K562 (cell line): ENCODE results near the gene ALDH16A1. TPM values are rescaled to one million over a fixed set of nuclear protein-coding genes. Genes with fewer than 3 reads are reported as not detected.
A peak's percentile ranks its signal among the peaks of the same experiment; 100 is the strongest.

Experiments
- CREM ChIP-seq: IDR thresholded peaks from 2 replicates; pipeline ENCODE4 v1.6.1; 2014; ENCODE audit warnings: antibody characterized with exemption, low read depth
- CTBP1 ChIP-seq: fragments of 450-650 bp; IDR thresholded peaks from 2 replicates; pipeline ENCODE4 v1.6.1; 2016; ENCODE audit warnings: borderline replicate concordance
- CTCF ChIP-seq, 3 experiments: IDR thresholded peaks in 2 of 3; conservative IDR thresholded peaks in 1 of 3; 2 replicates each; pipeline ENCODE4 v1.5.1; 2011 to 2012; ENCODE audit warnings: low read length in 3 of 3, mild to moderate bottlenecking in 3 of 3, control low read depth in 2 of 3, improper control_type of control experiment in 1 of 3, inconsistent platforms in 1 of 3, low read depth in 1 of 3, mixed read lengths in 1 of 3, moderate library complexity in 1 of 3; ENCODE audit not compliant: insufficient read depth in 2 of 3
- FOXJ3 ChIP-seq: sonication (generic); formaldehyde crosslinking; IDR thresholded peaks from 2 replicates; pipeline ENCODE4 v1.4.0; 2020; ENCODE audit warnings: mild to moderate bottlenecking, missing genetic modification reagents
- GABPB2 ChIP-seq: fragments of 250-450 bp; sonication (Bioruptor Pico); conservative IDR thresholded peaks from 2 replicates; pipeline ENCODE4 v1.5.1; 2021; ENCODE audit warnings: mild to moderate bottlenecking
- GTF2A2 ChIP-seq: IDR thresholded peaks from 2 replicates; pipeline ENCODE4 v1.6.1; 2016; ENCODE audit warnings: mild to moderate bottlenecking, missing genetic modification characterization, missing compliant biosample characterization
- HNRNPLL ChIP-seq: fragments of 200-400 bp; formaldehyde crosslinking; IDR thresholded peaks from 2 replicates; pipeline ENCODE4 v1.6.1; 2017; ENCODE audit warnings: low read length, low read depth, mild to moderate bottlenecking; ENCODE audit not compliant: poor library complexity, severe bottlenecking
- KDM2B ChIP-seq: fragments of 250-450 bp; sonication (Bioruptor Pico); IDR thresholded peaks from 2 replicates; pipeline ENCODE4 v1.8.0; 2021; ENCODE audit warnings: mild to moderate bottlenecking, moderate library complexity
- KLF6 ChIP-seq: fragments of 250-450 bp; sonication (Bioruptor Pico); IDR thresholded peaks from 2 replicates; pipeline ENCODE4 v1.4.0; 2020; ENCODE audit warnings: mild to moderate bottlenecking, moderate library complexity, borderline replicate concordance
- LCOR ChIP-seq: sonication (generic); formaldehyde crosslinking; IDR thresholded peaks from 2 replicates; pipeline ENCODE4 v1.8.0; 2022; ENCODE audit warnings: mild to moderate bottlenecking, missing genetic modification reagents
- PHF20 ChIP-seq: fragments of 450-650 bp; IDR thresholded peaks from 2 replicates; pipeline ENCODE4 v1.6.1; 2018; ENCODE audit not compliant: partially characterized antibody
- POLR2A ChIP-seq: fragments of 450-650 bp; conservative IDR thresholded peaks from 2 replicates; pipeline ENCODE4 v1.6.1; 2016
- RFX1 ChIP-seq: fragments of 450-650 bp; IDR thresholded peaks from 2 replicates; pipeline ENCODE4 v1.6.1; 2016; ENCODE audit warnings: mild to moderate bottlenecking, moderate library complexity
- RNF2 ChIP-seq: sonication (generic); IDR thresholded peaks from 2 replicates; pipeline ENCODE4 v1.6.1; 2016
- ZBTB26 ChIP-seq: fragments of 450-650 bp; formaldehyde crosslinking; IDR thresholded peaks from 2 replicates; pipeline ENCODE4 v1.4.0; 2022; ENCODE audit warnings: missing genetic modification characterization
- ZFP36 ChIP-seq: fragments of 150-350 bp; IDR thresholded peaks from 2 replicates; pipeline ENCODE4 v1.6.1; 2018; ENCODE audit warnings: low read length, low read depth; ENCODE audit not compliant: partially characterized antibody
- ZFPM2 ChIP-seq: fragments of 250-450 bp; sonication (Bioruptor Pico); IDR thresholded peaks from 2 replicates; pipeline ENCODE4 v1.5.1; 2022; ENCODE audit warnings: mild to moderate bottlenecking
- ZNF274 ChIP-seq: IDR thresholded peaks from 2 replicates; pipeline ENCODE4 v1.6.1; 2011; ENCODE audit warnings: low read depth, mild to moderate bottlenecking, low read length, moderate library complexity, borderline replicate concordance
- ZNF584 ChIP-seq: fragments of 200-800 bp; sonication (Bioruptor generic); IDR thresholded peaks from 2 replicates; pipeline ENCODE4 v1.6.1; 2016; ENCODE audit warnings: low read depth, mild to moderate bottlenecking, missing genetic modification characterization, missing compliant biosample characterization
- ZNF77 ChIP-seq: fragments of 250-450 bp; sonication (Bioruptor Pico); IDR thresholded peaks from 2 replicates; pipeline ENCODE4 v1.5.0; 2020
- polyA plus RNA-seq, 8 experiments: library from polyadenylated mRNA; depleted of rRNA in 4 of 8; stranded (reverse) in 5 of 8; unstranded in 3 of 8; fragments of >200 nt; fragmentation: Nextera tagmentation in 2 of 8; fragmentation: Illumina TruSeq in 1 of 8; extraction: Ambion mirVana in 2 of 8; extraction: Trizol in 1 of 8; gene quantifications; 2 replicates each; pipeline versions ENCODE4 v1.2.1 to v1.2.3, GENCODE V29; 2011 to 2014; ENCODE audit warnings: inconsistent platforms in 1 of 8, missing spikeins in 1 of 8
- total RNA-seq, 7 experiments: library from RNA; depleted of rRNA in 6 of 7; stranded (reverse); fragments of >200 nt in 6 of 7; fragmentation: Illumina TruSeq in 2 of 7; extraction: Trizol in 2 of 7; gene quantifications; 2 replicates each; pipeline versions ENCODE4 v1.2.1 to v1.2.3, GENCODE V29; 2011 to 2021; ENCODE audit warnings: low replicate concordance in 1 of 7
- TF ChIP-seq, protein P1 (sequence below): fragments of 450-650 bp; IDR thresholded peaks from 2 replicates; pipeline ENCODE4 v1.6.1; 2016
- TF ChIP-seq, protein P2 (sequence below): sonication (generic); formaldehyde crosslinking; IDR thresholded peaks from 2 replicates; pipeline ENCODE4 v1.8.1; 2023; ENCODE audit warnings: mild to moderate bottlenecking, missing genetic modification reagents, moderate library complexity
- TF ChIP-seq, protein P3 (sequence below): sonication (generic); formaldehyde crosslinking; IDR thresholded peaks from 2 replicates; pipeline ENCODE4 v1.8.0; 2022; ENCODE audit warnings: mild to moderate bottlenecking, missing genetic modification reagents

Gene ALDH16A1
- total and polyA plus RNA-seq, 9 of the 15 experiments (the other 6 are each of a cell fraction or from before 2014, with no cell fraction given), result 2.2 to 52.2 (median 7.6) TPM

GRCh38 chr19:49468746-49469447 lies 15.9 kb downstream of the ALDH16A1 start (continued):
- TF ChIP-seq CTCF (IDR thresholded peaks at IDR 0.05 in 2 of 3, conservative IDR thresholded peaks at IDR 0.05 in 1 of 3; ENCODE audit: insufficient read depth in 2 of 3, low read depth in 1 of 3, low read length in 3 of 3) (0 out of 6 replicates have a peak, but pooled peaks of 1 of the 3 experiments have one; percentile 2), KDM2B (no peak), RFX1 (peak; percentile 98), GABPB2 (CRISPR knock-in tag) (no peak), CREM (0 out of 2 replicates have a peak, but pooled peaks have one; percentile 16), RNF2 (no peak), ZNF274 (no peak), HNRNPLL (no peak), GTF2A2 (tag) (no peak), PHF20 (no peak), CTBP1 (peak; percentile 92), FOXJ3 (CRISPR knock-in tag) (0 out of 2 replicates have a peak, but pooled peaks have one; percentile 26), LCOR (peak; percentile 74; the same call in 1 of the 2 replicates), KLF6 (no peak), POLR2A (no peak), ZNF77 (CRISPR knock-in tag) (no peak), ZNF584 (CRISPR knock-in tag) (no peak), ZFPM2 (CRISPR knock-in tag) (no peak), ZBTB26 (no peak), ZFP36 (no peak)
- TF ChIP-seq, protein P1, sequence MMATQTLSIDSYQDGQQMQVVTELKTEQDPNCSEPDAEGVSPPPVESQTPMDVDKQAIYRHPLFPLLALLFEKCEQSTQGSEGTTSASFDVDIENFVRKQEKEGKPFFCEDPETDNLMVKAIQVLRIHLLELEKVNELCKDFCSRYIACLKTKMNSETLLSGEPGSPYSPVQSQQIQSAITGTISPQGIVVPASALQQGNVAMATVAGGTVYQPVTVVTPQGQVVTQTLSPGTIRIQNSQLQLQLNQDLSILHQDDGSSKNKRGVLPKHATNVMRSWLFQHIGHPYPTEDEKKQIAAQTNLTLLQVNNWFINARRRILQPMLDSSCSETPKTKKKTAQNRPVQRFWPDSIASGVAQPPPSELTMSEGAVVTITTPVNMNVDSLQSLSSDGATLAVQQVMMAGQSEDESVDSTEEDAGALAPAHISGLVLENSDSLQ, result peak; percentile 81
- TF ChIP-seq, protein P2, sequence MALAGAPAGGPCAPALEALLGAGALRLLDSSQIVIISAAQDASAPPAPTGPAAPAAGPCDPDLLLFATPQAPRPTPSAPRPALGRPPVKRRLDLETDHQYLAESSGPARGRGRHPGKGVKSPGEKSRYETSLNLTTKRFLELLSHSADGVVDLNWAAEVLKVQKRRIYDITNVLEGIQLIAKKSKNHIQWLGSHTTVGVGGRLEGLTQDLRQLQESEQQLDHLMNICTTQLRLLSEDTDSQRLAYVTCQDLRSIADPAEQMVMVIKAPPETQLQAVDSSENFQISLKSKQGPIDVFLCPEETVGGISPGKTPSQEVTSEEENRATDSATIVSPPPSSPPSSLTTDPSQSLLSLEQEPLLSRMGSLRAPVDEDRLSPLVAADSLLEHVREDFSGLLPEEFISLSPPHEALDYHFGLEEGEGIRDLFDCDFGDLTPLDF (CRISPR knock-in tag), result no peak
- TF ChIP-seq, protein P3, sequence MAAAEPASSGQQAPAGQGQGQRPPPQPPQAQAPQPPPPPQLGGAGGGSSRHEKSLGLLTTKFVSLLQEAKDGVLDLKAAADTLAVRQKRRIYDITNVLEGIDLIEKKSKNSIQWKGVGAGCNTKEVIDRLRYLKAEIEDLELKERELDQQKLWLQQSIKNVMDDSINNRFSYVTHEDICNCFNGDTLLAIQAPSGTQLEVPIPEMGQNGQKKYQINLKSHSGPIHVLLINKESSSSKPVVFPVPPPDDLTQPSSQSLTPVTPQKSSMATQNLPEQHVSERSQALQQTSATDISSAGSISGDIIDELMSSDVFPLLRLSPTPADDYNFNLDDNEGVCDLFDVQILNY, result no peak
